ENCODE measurements around the gene PLCD1. TPM values are rescaled to one million over a fixed set of nuclear protein-coding genes. Genes with fewer than 3 reads are reported as not detected.

PLCD1 gene
- total and polyA plus RNA-seq, 5 donors from 2014 or later: 26.2 to 47.5 (median 29.7) TPM

GRCh38 chr3:37995652-37996641 lies 33.5 kb downstream of the PLCD1 start:
- Histone ChIP-seq H3K9me3 (ENCODE audit: control insufficient read depth in 2 of 2, low read length in 2 of 2) (no peaks in the 10 kb centered on the region), H3K4me3 (ENCODE audit: low read depth, low read length) (peak overlapping the region; percentile 81), H3K4me1 (ENCODE audit: control insufficient read depth, insufficient read depth, low read length, poor library complexity, severe bottlenecking) (peaks cover 56% of the 10 kb centered on the region), H3K27me3 (ENCODE audit: control insufficient read depth, insufficient read depth, low read length) (no peaks in the 10 kb centered on the region), H3K27ac (ENCODE audit: insufficient read depth, low read length, poor library complexity, severe bottlenecking) (peak overlapping the region; percentile 47), H3K36me3 (ENCODE audit: control insufficient read depth, insufficient read depth, low read length) (peaks cover 6% of the 10 kb centered on the region)
- no peak for ATAC-seq (ENCODE audit: low read depth in 2 of 2)
- Mint-ChIP-seq H3K36me3 (peaks cover 9% of the 10 kb centered on the region), H3K4me1 (peaks cover 8 to 67% (median 47%) of the 10 kb centered on the region in 4 donors), H3K27me3 (no peaks in the 10 kb centered on the region), H3K9me3 (no peaks in the 10 kb centered on the region), H3K27ac (peak overlapping the region; percentile 21 to 95 (median 79)), H3K4me3 (peak overlapping the region; percentile 29 to 96 (median 90))
- DNase-seq: peak in 2 of 3 donors; percentile 31 to 66

- H3K4me1 Mint-ChIP-seq: peaks cover 8 to 66% (median 41%) of the 10 kb centered on the region in 4 donors
- H3K27me3 Mint-ChIP-seq: no peaks in the 10 kb centered on the region
- peak overlapping the region; percentile 81 for H3K4me3 ChIP-seq (ENCODE audit: low read depth, low read length)
- ATAC-seq (ENCODE audit: low read depth in 2 of 2) (no peak), DNase-seq (no peak)
- no peaks in the 10 kb centered on the region for H3K27me3 ChIP-seq (ENCODE audit: control insufficient read depth, insufficient read depth, low read length)
- H3K9me3 Mint-ChIP-seq: no peaks in the 10 kb centered on the region
- peaks cover 56% of the 10 kb centered on the region for H3K4me1 ChIP-seq (ENCODE audit: control insufficient read depth, insufficient read depth, low read length, poor library complexity, severe bottlenecking)
- peak overlapping the region; percentile 80 for H3K27ac ChIP-seq (ENCODE audit: insufficient read depth, low read length, poor library complexity, severe bottlenecking)
- peak overlapping the region; percentile 94 to 97 (median 95) for H3K27ac Mint-ChIP-seq
- peak overlapping the region; percentile 86 to 96 (median 95) for H3K4me3 Mint-ChIP-seq
- peaks cover 9% of the 10 kb centered on the region for H3K36me3 Mint-ChIP-seq
- H3K9me3 ChIP-seq (ENCODE audit: control insufficient read depth in 2 of 2, low read length in 2 of 2): no peaks in the 10 kb centered on the region
- peaks cover 2% of the 10 kb centered on the region for H3K36me3 ChIP-seq (ENCODE audit: control insufficient read depth, insufficient read depth, low read length)
These were observed 34.8 kb downstream of the PLCD1 start for GRCh38 chr3:37994639-37994972.

GRCh38 chr3:37993820-37994638 lies 35.4 kb downstream of the PLCD1 start:
- Mint-ChIP-seq H3K9me3 (no peaks in the 10 kb centered on the region), H3K27me3 (no peaks in the 10 kb centered on the region), H3K4me3 (peak overlapping the region; percentile 86 to 96 (median 95)), H3K27ac (peak overlapping the region; percentile 94 to 97 (median 95)), H3K36me3 (peaks cover 9% of the 10 kb centered on the region), H3K4me1 (peaks cover 8 to 60% (median 35%) of the 10 kb centered on the region in 4 donors)
- H3K9me3 ChIP-seq (ENCODE audit: control insufficient read depth in 2 of 2, low read length in 2 of 2): no peaks in the 10 kb centered on the region
- H3K27ac ChIP-seq (ENCODE audit: insufficient read depth, low read length, poor library complexity, severe bottlenecking): peak overlapping the region; percentile 80
- H3K36me3 ChIP-seq (ENCODE audit: control insufficient read depth, insufficient read depth, low read length): peaks cover 2% of the 10 kb centered on the region
- DNase-seq (peak; percentile 46 to 77 (median 49)), ATAC-seq (ENCODE audit: low read depth in 2 of 2) (peak; percentile 19 to 27)
- H3K4me3 ChIP-seq (ENCODE audit: low read depth, low read length): peak overlapping the region; percentile 81
- peaks cover 56% of the 10 kb centered on the region for H3K4me1 ChIP-seq (ENCODE audit: control insufficient read depth, insufficient read depth, low read length, poor library complexity, severe bottlenecking)
- H3K27me3 ChIP-seq (ENCODE audit: control insufficient read depth, insufficient read depth, low read length): no peaks in the 10 kb centered on the region

GRCh38 chr3:37993460-37993819 lies 36.0 kb downstream of the PLCD1 start:
- peaks cover 9% of the 10 kb centered on the region for H3K36me3 Mint-ChIP-seq

GRCh38 chr3:37993067-37993455 lies 36.4 kb downstream of the PLCD1 start:
- peaks cover 8 to 52% (median 32%) of the 10 kb centered on the region in 4 donors for H3K4me1 Mint-ChIP-seq
- H3K9me3 Mint-ChIP-seq: no peaks in the 10 kb centered on the region
- peak overlapping the region; percentile 86 to 96 (median 95) for H3K4me3 Mint-ChIP-seq
- H3K9me3 ChIP-seq (ENCODE audit: control insufficient read depth in 2 of 2, low read length in 2 of 2): no peaks in the 10 kb centered on the region
- no peak overlapping the region for H3K4me3 ChIP-seq (ENCODE audit: low read depth, low read length)
- H3K36me3 Mint-ChIP-seq: peaks cover 9% of the 10 kb centered on the region
- H3K36me3 ChIP-seq (ENCODE audit: control insufficient read depth, insufficient read depth, low read length): peaks cover 2% of the 10 kb centered on the region
- DNase-seq: no peak
- no peaks in the 10 kb centered on the region for H3K27me3 Mint-ChIP-seq
- ATAC-seq (ENCODE audit: low read depth in 2 of 2): no peak
- peak overlapping the region; percentile 74 to 97 (median 95) for H3K27ac Mint-ChIP-seq
- peak overlapping the region; percentile 80 for H3K27ac ChIP-seq (ENCODE audit: insufficient read depth, low read length, poor library complexity, severe bottlenecking)
- H3K27me3 ChIP-seq (ENCODE audit: control insufficient read depth, insufficient read depth, low read length): no peaks in the 10 kb centered on the region
- peaks cover 48% of the 10 kb centered on the region for H3K4me1 ChIP-seq (ENCODE audit: control insufficient read depth, insufficient read depth, low read length, poor library complexity, severe bottlenecking)

More at GRCh38 chr3:37993460-37993819, 36.0 kb downstream of the PLCD1 start:
- Mint-ChIP-seq H3K4me3 (peak overlapping the region; percentile 86 to 96 (median 95)), H3K4me1 (peaks cover 8 to 55% (median 34%) of the 10 kb centered on the region in 4 donors), H3K27ac (peak overlapping the region; percentile 94 to 97 (median 95)), H3K9me3 (no peaks in the 10 kb centered on the region), H3K27me3 (no peaks in the 10 kb centered on the region)
- Histone ChIP-seq H3K27me3 (ENCODE audit: control insufficient read depth, insufficient read depth, low read length) (no peaks in the 10 kb centered on the region), H3K4me3 (ENCODE audit: low read depth, low read length) (peak overlapping the region; percentile 81), H3K4me1 (ENCODE audit: control insufficient read depth, insufficient read depth, low read length, poor library complexity, severe bottlenecking) (peaks cover 52% of the 10 kb centered on the region), H3K9me3 (ENCODE audit: control insufficient read depth in 2 of 2, low read length in 2 of 2) (no peaks in the 10 kb centered on the region), H3K36me3 (ENCODE audit: control insufficient read depth, insufficient read depth, low read length) (peaks cover 2% of the 10 kb centered on the region), H3K27ac (ENCODE audit: insufficient read depth, low read length, poor library complexity, severe bottlenecking) (peak overlapping the region; percentile 80)
- DNase-seq: no peak
- ATAC-seq (ENCODE audit: low read depth in 2 of 2): no peak

GRCh38 chr3:37992271-37993066 lies 37.0 kb downstream of the PLCD1 start:
- peaks cover 42% of the 10 kb centered on the region for H3K4me1 ChIP-seq (ENCODE audit: control insufficient read depth, insufficient read depth, low read length, poor library complexity, severe bottlenecking)
- peak overlapping the region; percentile 74 to 97 (median 79) for H3K27ac Mint-ChIP-seq
- ATAC-seq (ENCODE audit: low read depth in 2 of 2) (no peak), DNase-seq (no peak)
- H3K4me1 Mint-ChIP-seq: peaks cover 8 to 47% (median 29%) of the 10 kb centered on the region in 4 donors
- peaks cover 2% of the 10 kb centered on the region for H3K36me3 ChIP-seq (ENCODE audit: control insufficient read depth, insufficient read depth, low read length)
- no peaks in the 10 kb centered on the region for H3K9me3 Mint-ChIP-seq
- peak overlapping the region; percentile 12 to 96 (median 90) for H3K4me3 Mint-ChIP-seq
- no peaks in the 10 kb centered on the region for H3K27me3 ChIP-seq (ENCODE audit: control insufficient read depth, insufficient read depth, low read length)
- no peak overlapping the region for H3K4me3 ChIP-seq (ENCODE audit: low read depth, low read length)
- no peaks in the 10 kb centered on the region for H3K9me3 ChIP-seq (ENCODE audit: control insufficient read depth in 2 of 2, low read length in 2 of 2)
- H3K27ac ChIP-seq (ENCODE audit: insufficient read depth, low read length, poor library complexity, severe bottlenecking): no peak overlapping the region
- H3K36me3 Mint-ChIP-seq: peaks cover 9% of the 10 kb centered on the region
- no peaks in the 10 kb centered on the region for H3K27me3 Mint-ChIP-seq

- H3K27ac Mint-ChIP-seq: peak overlapping the region in 2 of 3 donors; percentile 79 to 97
- H3K9me3 ChIP-seq (ENCODE audit: control insufficient read depth in 2 of 2, low read length in 2 of 2): no peaks in the 10 kb centered on the region
- H3K4me1 Mint-ChIP-seq: peaks cover 8 to 42% (median 27%) of the 10 kb centered on the region in 4 donors
These were observed 37.6 kb downstream of the PLCD1 start for GRCh38 chr3:37991823-37992222.

More at GRCh38 chr3:37991823-37992222, 37.6 kb downstream of the PLCD1 start:
- DNase-seq (no peak), ATAC-seq (ENCODE audit: low read depth in 2 of 2) (no peak)
- H3K27me3 ChIP-seq (ENCODE audit: control insufficient read depth, insufficient read depth, low read length): no peaks in the 10 kb centered on the region
- H3K27ac ChIP-seq (ENCODE audit: insufficient read depth, low read length, poor library complexity, severe bottlenecking): no peak overlapping the region
- peaks cover 2% of the 10 kb centered on the region for H3K36me3 ChIP-seq (ENCODE audit: control insufficient read depth, insufficient read depth, low read length)
- Mint-ChIP-seq H3K27me3 (no peaks in the 10 kb centered on the region), H3K4me3 (peak overlapping the region in 1 of 4 donors; percentile 86), H3K36me3 (peaks cover 7% of the 10 kb centered on the region), H3K9me3 (no peaks in the 10 kb centered on the region)
- peaks cover 36% of the 10 kb centered on the region for H3K4me1 ChIP-seq (ENCODE audit: control insufficient read depth, insufficient read depth, low read length, poor library complexity, severe bottlenecking)
- H3K4me3 ChIP-seq (ENCODE audit: low read depth, low read length): no peak overlapping the region
